K562 (cell line): Measurements from ENCODE around the gene ERP29. TPM values are rescaled to one million over a fixed set of nuclear protein-coding genes. Genes with fewer than 3 reads are reported as not detected.

Source experiments
- CBX1 ChIP-seq: sonication (generic); IDR thresholded peaks from 2 replicates; pipeline ENCODE4 v1.6.1; 2016; ENCODE audit warnings: antibody characterized with exemption, low read depth, mild to moderate bottlenecking
- CEBPG ChIP-seq, 3 experiments: fragments of 200-800 bp in 1 of 3; sonication (Bioruptor generic) in 1 of 3; sonication (generic) in 1 of 3; formaldehyde crosslinking in 1 of 3; IDR thresholded peaks in 2 of 3; conservative IDR thresholded peaks in 1 of 3; 2 replicates each; pipeline versions ENCODE4 v1.6.1 to v1.8.0; 2016 to 2022; ENCODE audit warnings: missing compliant biosample characterization in 2 of 3, missing genetic modification characterization in 2 of 3, mild to moderate bottlenecking in 1 of 3, missing genetic modification reagents in 1 of 3
- E2F3 ChIP-seq: fragments of 250-450 bp; sonication (Bioruptor Pico); IDR thresholded peaks from 2 replicates; pipeline ENCODE4 v1.4.0; 2020; ENCODE audit warnings: mild to moderate bottlenecking
- ERF ChIP-seq: fragments of 450-650 bp; formaldehyde crosslinking; IDR thresholded peaks from 2 replicates; pipeline ENCODE4 v1.4.0; 2020; ENCODE audit warnings: mild to moderate bottlenecking, mixed read lengths
- ILK ChIP-seq: fragments of 450-650 bp; IDR thresholded peaks from 2 replicates; pipeline ENCODE4 v1.6.1; 2016; ENCODE audit warnings: missing genetic modification characterization, low read depth, mild to moderate bottlenecking, missing compliant biosample characterization, moderate library complexity, borderline replicate concordance
- NR2C2 ChIP-seq, 2 experiments: fragments of 200-800 bp in 1 of 2; sonication (Bioruptor generic) in 1 of 2; sonication (generic) in 1 of 2; formaldehyde crosslinking in 1 of 2; IDR thresholded peaks; 2 replicates each; pipeline versions ENCODE4 v1.6.1 to v1.8.0; 2016 to 2022; ENCODE audit warnings: mild to moderate bottlenecking in 1 of 2, missing compliant biosample characterization in 1 of 2, missing genetic modification characterization in 1 of 2, missing genetic modification reagents in 1 of 2
- PCBP1 ChIP-seq: fragments of 200-400 bp; formaldehyde crosslinking; IDR thresholded peaks from 2 replicates; pipeline ENCODE4 v1.6.1; 2018; ENCODE audit warnings: mild to moderate bottlenecking, low read depth, low read length; ENCODE audit not compliant: poor library complexity, severe bottlenecking
- PHF21A ChIP-seq: fragments of 450-650 bp; IDR thresholded peaks from 2 replicates; pipeline ENCODE4 v1.6.1; 2017; ENCODE audit warnings: low read depth, borderline replicate concordance
- RREB1 ChIP-seq: fragments of 250-450 bp; sonication (Bioruptor Pico); IDR thresholded peaks from 2 replicates; pipeline ENCODE4 v1.4.0; 2020
- SAFB ChIP-seq: fragments of 200-400 bp; formaldehyde crosslinking; IDR thresholded peaks from 2 replicates; pipeline ENCODE4 v1.6.1; 2017; ENCODE audit warnings: low read depth, low read length, borderline replicate concordance
- TAF1 ChIP-seq: IDR thresholded peaks from 2 replicates; pipeline ENCODE4 v1.6.1; 2011; ENCODE audit warnings: mild to moderate bottlenecking, low read length, moderate library complexity; ENCODE audit not compliant: insufficient read depth, control insufficient read depth, severe bottlenecking; ENCODE audit errors: extremely low read depth
- THRB ChIP-seq: fragments of 450-650 bp; formaldehyde crosslinking; conservative IDR thresholded peaks from 2 replicates; pipeline ENCODE4 v1.4.0; 2022; ENCODE audit warnings: mild to moderate bottlenecking, missing genetic modification characterization
- ZBTB7A ChIP-seq: IDR thresholded peaks from 2 replicates; pipeline ENCODE4 v1.6.1; 2011; ENCODE audit warnings: low read depth, mild to moderate bottlenecking, low read length, moderate library complexity, borderline replicate concordance; ENCODE audit not compliant: control insufficient read depth
- ZNF140 ChIP-seq: fragments of 250-450 bp; sonication (Bioruptor Pico); IDR thresholded peaks from 2 replicates; pipeline ENCODE4 v1.8.0; 2021; ENCODE audit warnings: moderate library complexity, mild to moderate bottlenecking, inconsistent platforms
- ZNF24 ChIP-seq: fragments of 450-650 bp; IDR thresholded peaks from 2 replicates; pipeline ENCODE4 v1.6.1; 2016
- ZNF408 ChIP-seq: fragments of 250-450 bp; sonication (Bioruptor Pico); IDR thresholded peaks from 2 replicates; pipeline ENCODE4 v1.4.0; 2020; ENCODE audit warnings: low read depth, mild to moderate bottlenecking, moderate library complexity
- ZNF77 ChIP-seq: fragments of 250-450 bp; sonication (Bioruptor Pico); IDR thresholded peaks from 2 replicates; pipeline ENCODE4 v1.5.0; 2020
- polyA plus RNA-seq, 8 experiments: library from polyadenylated mRNA; depleted of rRNA in 4 of 8; stranded (reverse) in 5 of 8; unstranded in 3 of 8; fragments of >200 nt; fragmentation: Nextera tagmentation in 2 of 8; fragmentation: Illumina TruSeq in 1 of 8; extraction: Ambion mirVana in 2 of 8; extraction: Trizol in 1 of 8; gene quantifications; 2 replicates each; pipeline versions ENCODE4 v1.2.1 to v1.2.3, GENCODE V29; 2011 to 2014; ENCODE audit warnings: inconsistent platforms in 1 of 8, missing spikeins in 1 of 8
- total RNA-seq, 7 experiments: library from RNA; depleted of rRNA in 6 of 7; stranded (reverse); fragments of >200 nt in 6 of 7; fragmentation: Illumina TruSeq in 2 of 7; extraction: Trizol in 2 of 7; gene quantifications; 2 replicates each; pipeline versions ENCODE4 v1.2.1 to v1.2.3, GENCODE V29; 2011 to 2021; ENCODE audit warnings: low replicate concordance in 1 of 7
- TF ChIP-seq, protein P1 (sequence below): sonication (generic); formaldehyde crosslinking; IDR thresholded peaks from 2 replicates; pipeline ENCODE4 v1.9.0; 2022; ENCODE audit warnings: mild to moderate bottlenecking, missing genetic modification reagents

The ERP29 gene
- total and polyA plus RNA-seq, 9 of the 15 experiments (the other 6 are each of a cell fraction or from before 2014, with no cell fraction given) = 42.4 to 146 (median 111) TPM

- no peak for TF ChIP-seq TAF1
- TF ChIP-seq ZNF24 = no peak
- no peak for TF ChIP-seq ZNF77 (CRISPR knock-in tag)
- TF ChIP-seq PHF21A = no peak
- TF ChIP-seq, protein P1, sequence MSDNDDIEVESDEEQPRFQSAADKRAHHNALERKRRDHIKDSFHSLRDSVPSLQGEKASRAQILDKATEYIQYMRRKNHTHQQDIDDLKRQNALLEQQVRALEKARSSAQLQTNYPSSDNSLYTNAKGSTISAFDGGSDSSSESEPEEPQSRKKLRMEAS (CRISPR knock-in tag) = no peak
- no peak for TF ChIP-seq ZNF140
- no peak for TF ChIP-seq SAFB
- no peak for TF ChIP-seq ZNF408 (CRISPR knock-in tag)
- TF ChIP-seq THRB (CRISPR knock-in tag) = 0 out of 2 replicates have a peak, but pooled peaks have one; percentile 57
- TF ChIP-seq PCBP1 = no peak
- TF ChIP-seq ZBTB7A = no peak
- no peak for TF ChIP-seq NR2C2 (CRISPR knock-in tag; IDR thresholded peaks at IDR 0.05)
- no peak for TF ChIP-seq NR2C2 (tag; IDR thresholded peaks at IDR 0.05)
- no peak for TF ChIP-seq ERF (CRISPR knock-in tag)
- TF ChIP-seq CBX1 = no peak
- TF ChIP-seq ILK (tag) = no peak
- no peak for TF ChIP-seq CEBPG (CRISPR knock-in tag; IDR thresholded peaks at IDR 0.05)
- TF ChIP-seq CEBPG (tag; conservative IDR thresholded peaks at IDR 0.05 in 1 of 2, IDR thresholded peaks at IDR 0.05 in 1 of 2) = no peak
- no peak for TF ChIP-seq RREB1 (CRISPR knock-in tag)
- no peak for TF ChIP-seq E2F3 (CRISPR knock-in tag)
Measured at GRCh38 chr12:112005419-112006395, 7.5 kb upstream of the ERP29 start (continued).
